HG03039 (cell line): ENCODE results near the gene SPINK5.
"Not testable (repeated sequence)": the region's sequence is repeated elsewhere in the genome, so short reads cannot be mapped to it uniquely, and the experiment has no call there.

Source experiments
- ATAC-seq: cut with Tn5 transposase; IDR thresholded peaks from one replicate; pipeline ENCODE4 v1.9.1; 2021; ENCODE audit warnings: mild to moderate bottlenecking, moderate library complexity; ENCODE audit not compliant: unreplicated experiment

SPINK5 gene

GRCh38 chr5:148063861-148064260 is at the start of gene SPINK5:
Gene SPINK5 (plus strand): TSS chr5:148063980. CDS start chr5:148064045, 65 bp downstream.
- ATAC-seq, result no peak

- ATAC-seq, result no peak
These were observed 49.5 kb upstream of the SPINK5 start for GRCh38 chr5:148014276-148014675.

- no peak for ATAC-seq
These were observed 43.4 kb upstream of the SPINK5 start for GRCh38 chr5:148020257-148020988.

GRCh38 chr5:148027505-148027904 is 36.3 kb upstream of the SPINK5 start:
- ATAC-seq, result no peak

GRCh38 chr5:148029131-148029530 is 34.6 kb upstream of the SPINK5 start:
- ATAC-seq, result no peak

GRCh38 chr5:148033134-148033533 is 30.6 kb upstream of the SPINK5 start:
- ATAC-seq, result no peak

- ATAC-seq, result no peak
These were observed 28.1 kb upstream of the SPINK5 start for GRCh38 chr5:148035676-148036075.

- no peak for ATAC-seq
These were observed 20.9 kb upstream of the SPINK5 start for GRCh38 chr5:148042881-148043280.

GRCh38 chr5:148043705-148044104 is 20.1 kb upstream of the SPINK5 start:
- no peak for ATAC-seq

GRCh38 chr5:148055160-148055559 is 8.6 kb upstream of the SPINK5 start:
- not testable (repeated sequence) for ATAC-seq

- ATAC-seq, result no peak
These were observed 3.5 kb upstream of the SPINK5 start for GRCh38 chr5:148060309-148060708.

- ATAC-seq, result no peak
These were observed 2.9 kb upstream of the SPINK5 start for GRCh38 chr5:148060881-148061280.

GRCh38 chr5:148070621-148071020 is 6.8 kb downstream of the SPINK5 start:
- ATAC-seq, result no peak

GRCh38 chr5:148072207-148072606 is 8.4 kb downstream of the SPINK5 start:
- ATAC-seq, result no peak

- ATAC-seq, result no peak
These were observed 11.7 kb downstream of the SPINK5 start for GRCh38 chr5:148075529-148075928.

- no peak for ATAC-seq
These were observed 19.4 kb downstream of the SPINK5 start for GRCh38 chr5:148083203-148083602.

GRCh38 chr5:148084269-148084668 is 20.5 kb downstream of the SPINK5 start:
- no peak for ATAC-seq

- ATAC-seq, result no peak
These were observed 21.5 kb downstream of the SPINK5 start for GRCh38 chr5:148085310-148085709.

GRCh38 chr5:148085977-148086705 is 22.4 kb downstream of the SPINK5 start:
- ATAC-seq, result no peak

GRCh38 chr5:148090146-148090772 is 26.5 kb downstream of the SPINK5 start:
- ATAC-seq, result no peak

- ATAC-seq, result no peak
These were observed 27.0 kb downstream of the SPINK5 start for GRCh38 chr5:148090773-148091250.
